HUDEP-2 (cell line): ENCODE data around the gene CYB5RL.
"Not testable (repeated sequence)": the region's sequence is repeated elsewhere in the genome, so short reads cannot be mapped to it uniquely, and the experiment has no call there.

Experiments
- DNase-seq, 76 experiments: peaks; one replicate each; lab custom pipeline; 2025; ENCODE audit not compliant: unreplicated experiment in 76 of 76; lab: John Stamatoyannopoulos, UW

Gene CYB5RL

GRCh38 chr1:54191525-54191924 lies 8.3 kb downstream of the CYB5RL start:
- DNase-seq: no peak

GRCh38 chr1:54190526-54190925 lies 9.3 kb downstream of the CYB5RL start:
- DNase-seq: no peak

DNA sequence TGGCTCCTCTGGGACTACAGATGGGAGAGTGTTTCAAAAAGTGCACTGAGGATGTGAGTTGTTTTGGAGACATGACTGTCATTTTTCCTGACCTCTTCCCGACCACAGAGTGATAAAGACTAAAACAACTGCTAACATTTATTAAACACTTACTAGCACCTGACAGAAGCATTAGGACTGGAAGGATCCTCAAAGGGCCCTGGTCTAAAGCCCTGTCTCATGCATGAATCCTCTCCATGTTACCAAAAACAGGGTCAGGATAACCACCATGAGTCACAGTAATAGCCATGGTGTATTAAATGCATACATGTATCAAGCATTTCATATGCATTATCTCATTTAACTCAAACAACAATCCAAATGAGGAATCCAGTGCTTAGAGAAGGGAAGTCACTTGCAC lies 11.5 kb downstream of the CYB5RL start:
- no peak for DNase-seq

- DNase-seq: no peak
These were observed 13.8 kb downstream of the CYB5RL start for GRCh38 chr1:54186056-54186455.

DNA sequence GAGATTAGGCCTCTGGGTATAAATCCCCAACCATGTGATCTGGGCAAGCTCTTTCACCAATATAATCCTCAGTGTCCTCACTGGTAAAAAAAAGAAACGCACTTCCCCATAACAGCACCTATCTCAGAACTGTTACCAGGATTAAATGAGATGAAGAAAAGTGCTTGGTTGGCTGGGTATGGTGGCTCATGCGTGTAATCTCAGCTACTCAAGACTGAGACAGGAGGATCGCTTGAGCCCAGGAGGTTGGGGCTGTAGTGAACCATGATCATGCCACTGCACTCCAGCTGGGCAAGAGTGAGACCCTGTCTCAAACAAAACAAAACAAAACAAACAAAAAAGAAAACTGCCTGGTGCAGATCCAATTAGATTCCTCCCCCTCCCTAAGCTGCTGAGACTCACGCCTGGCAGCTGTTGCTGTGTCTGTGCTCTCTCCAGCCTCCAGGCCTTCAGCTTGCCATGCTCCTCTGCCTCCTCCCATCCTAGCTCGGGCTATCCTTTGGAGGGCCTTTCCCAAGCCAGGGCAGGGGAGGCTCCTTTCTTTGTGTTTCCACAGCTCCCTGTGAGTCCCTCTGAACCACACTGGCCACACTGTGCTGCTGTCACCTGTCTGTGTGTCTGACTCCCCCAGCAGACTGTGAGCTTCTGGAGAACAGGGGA lies 19.0 kb downstream of the CYB5RL start:
- DNase-seq: no peak

DNA sequence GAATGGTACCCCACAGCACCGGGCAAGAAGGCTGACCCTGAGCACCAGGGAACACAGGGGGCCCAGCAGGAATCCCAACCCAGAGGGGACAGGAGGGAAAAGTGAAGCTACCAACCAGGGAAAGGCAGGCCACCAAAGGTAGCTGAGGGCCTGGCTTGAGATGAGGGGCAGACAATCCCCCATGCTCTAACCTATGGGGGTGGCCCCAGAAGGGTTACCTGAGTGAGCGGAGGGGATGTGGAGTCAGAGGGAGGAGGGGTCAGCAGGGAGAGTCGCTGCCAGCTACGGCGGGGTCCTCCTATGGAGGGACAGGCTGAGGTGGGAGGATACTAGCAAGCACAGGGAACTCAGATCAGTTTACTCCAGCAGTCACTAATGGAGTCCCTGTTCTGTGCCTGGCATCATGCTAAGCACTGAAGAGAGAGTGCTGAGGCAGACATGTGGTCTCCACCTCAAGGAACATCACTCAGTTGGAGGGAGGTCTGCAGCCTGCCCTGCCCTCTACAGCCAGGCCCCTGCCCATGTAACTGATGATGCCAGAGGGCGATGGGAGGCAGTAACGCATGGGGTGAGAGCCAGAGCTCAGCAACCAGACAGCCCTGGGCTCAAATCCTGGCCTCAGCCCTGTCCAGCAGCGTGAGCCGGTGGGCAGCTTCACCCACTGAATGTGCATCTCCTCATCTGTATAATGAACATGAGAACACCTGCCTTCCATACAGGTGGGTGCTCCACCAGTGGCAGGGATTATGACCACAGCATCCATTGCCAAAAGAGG lies 21.3 kb downstream of the CYB5RL start:
- no peak for DNase-seq

DNA sequence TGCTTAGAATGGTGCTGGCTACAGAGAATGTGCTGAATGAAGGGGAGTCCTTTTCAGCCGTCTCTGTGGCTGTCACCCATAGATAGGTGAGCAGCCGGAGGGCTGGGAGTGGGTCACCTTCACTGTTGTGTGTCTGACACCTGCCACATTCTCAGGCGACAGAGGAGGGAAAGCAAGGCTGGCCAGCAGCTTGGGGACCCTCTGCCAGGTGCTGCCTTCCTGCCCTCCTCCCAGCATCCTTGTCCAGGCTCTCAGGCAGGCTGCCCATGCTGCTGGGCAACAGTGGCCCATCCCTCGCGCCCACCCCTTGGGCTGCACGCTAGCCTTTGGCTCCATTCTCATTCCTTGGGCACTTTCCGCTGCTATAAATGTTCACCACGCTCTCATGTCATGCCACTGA lies 22.1 kb downstream of the CYB5RL start:
- no peak for DNase-seq

DNA sequence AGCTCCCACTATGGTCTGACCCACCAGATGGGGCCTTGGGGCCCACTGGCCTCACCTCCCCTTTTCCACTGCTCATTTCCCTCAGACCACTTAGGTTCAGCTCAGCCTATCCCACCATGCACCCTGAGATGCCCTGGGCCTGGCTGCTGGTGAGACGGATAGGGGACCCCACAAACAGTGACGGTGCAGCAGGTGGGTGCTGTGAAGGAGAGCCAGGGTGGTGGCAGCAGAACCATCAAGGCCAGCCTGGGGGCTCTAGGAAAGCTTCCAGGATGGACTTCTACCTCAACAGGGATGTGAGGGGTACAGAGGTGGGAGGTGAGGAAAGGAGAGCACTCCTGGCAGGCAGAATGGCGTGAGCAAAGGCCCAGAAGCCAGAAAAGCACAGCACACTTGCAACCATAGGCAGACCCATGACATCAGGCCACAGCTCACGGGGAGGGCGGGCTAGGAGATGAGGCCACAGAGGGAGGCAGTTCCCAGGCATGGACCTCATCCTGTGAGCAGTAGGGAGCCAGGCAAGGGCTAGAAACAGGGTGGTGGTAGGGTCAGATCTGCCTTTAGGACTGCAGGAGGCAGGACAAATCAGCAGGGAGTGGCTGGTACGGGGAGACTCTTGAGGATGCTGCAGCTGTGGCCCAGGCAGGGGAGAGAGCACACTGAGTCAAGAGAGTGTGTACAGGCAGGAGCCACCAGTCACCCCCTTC lies 23.1 kb downstream of the CYB5RL start:
- DNase-seq: no peak

DNA sequence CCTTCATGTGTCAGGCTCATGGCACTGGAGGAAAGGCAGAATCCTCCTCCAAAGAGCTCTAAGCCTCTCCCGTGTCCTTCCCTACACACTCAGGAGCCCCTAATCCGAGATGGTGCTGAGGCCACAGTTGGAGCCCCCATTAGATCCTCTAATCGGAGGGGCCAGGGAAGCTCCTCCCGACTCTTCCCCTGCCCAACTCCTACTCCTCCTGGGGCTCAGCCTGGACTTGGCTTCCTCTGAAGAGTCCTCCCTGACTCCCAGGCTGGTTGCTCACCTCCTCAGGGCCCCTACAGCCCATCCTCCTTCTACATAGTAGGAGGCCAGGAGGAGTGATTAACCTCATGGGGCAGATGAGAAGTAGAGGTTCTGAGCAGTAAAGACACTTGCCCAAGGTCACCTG lies 25.7 kb downstream of the CYB5RL start:
- no peak for DNase-seq

- no peak for DNase-seq
These were observed 26.1 kb downstream of the CYB5RL start for GRCh38 chr1:54173681-54174080.

- DNase-seq: no peak
These were observed 26.9 kb downstream of the CYB5RL start for GRCh38 chr1:54172614-54173599.

DNA sequence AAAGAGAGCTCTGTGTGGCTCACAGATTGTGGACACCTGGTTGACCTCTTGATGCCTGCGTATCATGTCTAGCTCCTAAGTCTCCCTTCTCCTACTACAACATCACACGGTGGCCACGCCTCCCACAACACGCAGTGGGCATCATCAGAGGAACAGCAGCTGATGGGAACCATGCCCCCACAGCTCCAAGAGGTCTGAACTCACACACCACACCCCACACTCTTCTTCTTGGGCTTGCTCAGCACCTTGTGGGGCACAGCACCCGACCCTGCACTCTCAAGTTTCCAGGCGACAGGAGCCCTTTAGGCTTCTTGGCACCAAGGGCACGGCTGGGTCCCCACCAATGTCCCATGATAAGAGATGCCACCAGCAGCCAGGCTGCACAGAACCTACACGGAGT lies 28.2 kb downstream of the CYB5RL start:
- DNase-seq: no peak

DNA sequence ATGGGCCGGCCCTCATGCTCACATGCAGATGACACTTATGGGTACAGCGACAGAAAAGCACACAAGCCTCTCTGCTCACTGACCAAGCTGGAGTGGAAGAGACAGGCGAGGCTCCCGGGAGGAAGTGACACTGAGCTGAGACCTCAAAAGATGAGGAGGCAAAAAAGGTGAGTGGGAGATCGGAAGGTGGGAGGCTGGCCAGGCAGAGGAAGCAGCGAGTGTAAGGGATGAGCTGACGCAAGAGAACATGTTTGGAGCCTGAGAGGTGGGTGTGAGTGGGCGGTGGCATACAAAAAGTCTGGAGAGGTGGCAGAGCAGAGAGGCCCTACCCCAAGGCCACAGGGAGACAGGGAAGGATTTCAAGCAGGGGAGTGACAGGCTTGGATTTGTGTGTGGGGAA lies 28.8 kb downstream of the CYB5RL start:
- DNase-seq: no peak

- DNase-seq: no peak
These were observed 30.8 kb downstream of the CYB5RL start for GRCh38 chr1:54169068-54169467.

GRCh38 chr1:54168206-54168965 lies 31.4 kb downstream of the CYB5RL start:
- DNase-seq: no peak

GRCh38 chr1:54167422-54168139 lies 32.2 kb downstream of the CYB5RL start:
- DNase-seq: no peak

DNA sequence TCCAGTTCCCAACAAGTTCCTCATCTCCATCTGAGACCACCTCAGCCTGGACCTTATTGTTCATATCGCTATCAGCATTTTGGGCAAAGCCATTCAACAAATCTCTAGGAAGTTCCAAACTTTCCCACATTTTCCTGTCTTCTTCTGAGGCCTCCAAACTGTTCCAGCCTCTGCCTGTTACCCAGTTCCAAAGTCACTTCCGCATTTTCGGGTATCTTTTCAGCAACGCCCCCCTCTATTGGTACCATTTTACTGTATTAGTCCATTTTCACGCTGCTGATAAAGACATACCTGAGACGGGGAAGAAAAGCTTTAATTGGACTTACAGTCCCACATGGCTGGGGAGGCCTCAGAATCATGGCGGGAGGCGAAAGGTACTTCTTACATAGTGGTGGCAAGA lies 33.5 kb downstream of the CYB5RL start:
- DNase-seq: not testable (repeated sequence)

DNA sequence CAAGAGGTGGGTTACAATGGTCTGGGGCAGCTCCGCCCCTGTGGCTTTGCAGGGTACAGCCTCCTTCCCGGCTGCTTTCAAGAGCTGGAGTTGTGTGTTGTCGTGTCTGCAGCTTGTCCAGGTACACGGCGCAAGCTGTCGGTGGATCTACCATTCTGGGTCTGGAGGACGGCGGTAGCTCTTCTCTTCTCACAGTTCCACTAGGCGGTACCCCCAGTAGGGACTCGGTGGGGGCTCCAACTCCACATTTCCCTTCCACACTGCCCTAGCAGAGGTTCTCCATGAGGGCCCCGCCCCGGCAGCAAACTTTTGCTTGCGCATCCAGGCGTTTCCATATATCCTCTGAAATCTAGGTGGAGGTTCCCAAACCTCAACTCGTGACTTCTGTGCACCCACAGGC lies 34.7 kb downstream of the CYB5RL start:
- no peak for DNase-seq

GRCh38 chr1:54163573-54163972 lies 36.3 kb downstream of the CYB5RL start:
- no peak for DNase-seq
